GM12872 (cell line): ENCODE results near the gene FOXC2.

Experiments used
- CTCF ChIP-seq: IDR thresholded peaks from 3 replicates; pipeline ENCODE4 v1.5.1; 2011; ENCODE audit warnings: low read depth, mild to moderate bottlenecking, low read length, moderate library complexity; ENCODE audit not compliant: insufficient read depth

The FOXC2 gene

GRCh38 chr16:86545481-86545880, 21.1 kb upstream of the FOXC2 start:
- no peak for TF ChIP-seq CTCF

GRCh38 chr16:86545954-86546637, 20.5 kb upstream of the FOXC2 start:
- TF ChIP-seq CTCF, result no peak

GRCh38 chr16:86546638-86547013, 20.0 kb upstream of the FOXC2 start:
- TF ChIP-seq CTCF, result no peak

- TF ChIP-seq CTCF, result no peak
These were observed 19.3 kb upstream of the FOXC2 start for GRCh38 chr16:86547286-86547685.

GRCh38 chr16:86549076-86549892, 17.3 kb upstream of the FOXC2 start:
- no peak for TF ChIP-seq CTCF

- no peak for TF ChIP-seq CTCF
These were observed 16.8 kb upstream of the FOXC2 start for GRCh38 chr16:86549893-86550190.

GRCh38 chr16:86550281-86550680, 16.3 kb upstream of the FOXC2 start:
- no peak for TF ChIP-seq CTCF
